Activated CD8-positive, alpha-beta memory T cell treated with anti-CD3 and anti-CD28 coated beads, Interleukin-2, amount 10 ng/mL, durations not matched to agents 7 days and 5 days (primary cell): Measurements from ENCODE around the gene PDE4A. TPM values are rescaled to one million over a fixed set of nuclear protein-coding genes. Genes with fewer than 3 reads are reported as not detected.
"Not testable (repeated sequence)": the region's sequence is repeated elsewhere in the genome, so short reads cannot be mapped to it uniquely, and the experiment has no call there.

Experiments used
- ATAC-seq: fragments of 150-1000 bp; cut with Tn5 transposase; one replicate; pipeline ENCODE4 v1.10.0; 2021; ENCODE audit warnings: moderate library complexity
- CTCF ChIA-PET: fragments of 350-600 bp; sonication (Branson Sonifier 250); formaldehyde crosslinking; loops from one replicate; lab custom pipeline; 2021; ENCODE audit warnings: antibody characterized with exemption; lab: Charles Lee
- DNase-seq: peaks from one replicate; pipeline ENCODE4 v3.0.0-alpha.2; 2020
- H3K27ac Mint-ChIP-seq: one replicate; pipeline ENCODE4 v1.8.0; 2021; ENCODE audit warnings: mild to moderate bottlenecking, mixed read lengths
- H3K27me3 Mint-ChIP-seq: one replicate; pipeline ENCODE4 v1.8.0; 2021; ENCODE audit warnings: mixed read lengths
- H3K36me3 Mint-ChIP-seq: one replicate; pipeline ENCODE4 v1.8.0; 2021; ENCODE audit warnings: mild to moderate bottlenecking, mixed read lengths
- H3K4me1 Mint-ChIP-seq: one replicate; pipeline ENCODE4 v1.8.0; 2021; ENCODE audit warnings: mixed read lengths
- H3K4me3 Mint-ChIP-seq: one replicate; pipeline ENCODE4 v1.8.0; 2021; ENCODE audit warnings: mild to moderate bottlenecking, moderate library complexity, mixed read lengths
- H3K9me3 Mint-ChIP-seq: one replicate; pipeline ENCODE4 v1.8.0; 2022; ENCODE audit warnings: low read depth, mixed read lengths
- total RNA-seq, 2 experiments: library from RNA; stranded (reverse); gene quantifications; one replicate each; pipeline ENCODE4 v1.2.3, GENCODE V29; 2021

The PDE4A gene
- total RNA-seq, 2 experiments from 2014 or later, result 74.9 to 103 TPM

- peak overlapping the region; percentile 32 for H3K4me3 Mint-ChIP-seq
- ATAC-seq (no peak), DNase-seq (no peak)
- CTCF ChIA-PET, result interaction anchor here (2.2 to 23.1 kb wide), 3 partner anchors 8 to 162 kb away, joined by 8 to 1020 read pairs (median 107); partner anchors contain the start of genes CDC37, ICAM1 and PDE4A
- no peaks in the 10 kb centered on the region for H3K9me3 Mint-ChIP-seq
- H3K27ac Mint-ChIP-seq, result peak overlapping the region; percentile 67
- H3K36me3 Mint-ChIP-seq, result peaks cover 15% of the 10 kb centered on the region
- peaks cover 69% of the 10 kb centered on the region for H3K4me1 Mint-ChIP-seq
- H3K27me3 Mint-ChIP-seq, result peaks cover 6% of the 10 kb centered on the region
These were observed 12.4 kb downstream of the PDE4A start for GRCh38 chr19:10432736-10433130.

- no peaks in the 10 kb centered on the region for H3K9me3 Mint-ChIP-seq
- DNase-seq (peak; percentile 45), ATAC-seq (no peak)
- H3K36me3 Mint-ChIP-seq, result peaks cover 14% of the 10 kb centered on the region
- H3K27me3 Mint-ChIP-seq, result peaks cover 5% of the 10 kb centered on the region
- no peak overlapping the region for H3K4me3 Mint-ChIP-seq
- peaks cover 65% of the 10 kb centered on the region for H3K4me1 Mint-ChIP-seq
- H3K27ac Mint-ChIP-seq, result peak overlapping the region; percentile 67
- CTCF ChIA-PET, result interaction anchor here (2.2 to 23.1 kb wide), 3 partner anchors 9 to 162 kb away, joined by 8 to 1020 read pairs (median 107); partner anchors contain the start of genes CDC37, ICAM1 and PDE4A
These were observed 12.8 kb downstream of the PDE4A start for GRCh38 chr19:10433131-10433536.

- peaks cover 22% of the 10 kb centered on the region for H3K4me1 Mint-ChIP-seq
- H3K27me3 Mint-ChIP-seq, result no peaks in the 10 kb centered on the region
- H3K27ac Mint-ChIP-seq, result no peak overlapping the region
- CTCF ChIA-PET, result interaction anchor here (1.2 kb wide), 1 partner anchor 17 kb away, joined by 3 read pairs; no protein-coding TSS in a partner anchor
- H3K9me3 Mint-ChIP-seq, result no peaks in the 10 kb centered on the region
- no peak for DNase-seq
- no peak for ATAC-seq
- peaks cover 3% of the 10 kb centered on the region for H3K36me3 Mint-ChIP-seq
- no peak overlapping the region for H3K4me3 Mint-ChIP-seq
These were observed 19.2 kb downstream of the PDE4A start for GRCh38 chr19:10439588-10439987.

GRCh38 chr19:10442698-10443097 lies 22.4 kb downstream of the PDE4A start:
- DNase-seq (no peak), ATAC-seq (no peak)
- H3K27ac Mint-ChIP-seq, result no peak overlapping the region
- CTCF ChIA-PET, result interaction anchor here (1.2 kb wide), 1 partner anchor 109 kb away, joined by 4 read pairs; no protein-coding TSS in a partner anchor
- H3K9me3 Mint-ChIP-seq, result no peaks in the 10 kb centered on the region
- H3K27me3 Mint-ChIP-seq, result no peaks in the 10 kb centered on the region
- H3K4me3 Mint-ChIP-seq, result no peak overlapping the region
- peaks cover 6% of the 10 kb centered on the region for H3K4me1 Mint-ChIP-seq
- peaks cover 10% of the 10 kb centered on the region for H3K36me3 Mint-ChIP-seq

- peaks cover 23% of the 10 kb centered on the region for H3K36me3 Mint-ChIP-seq
- no peak overlapping the region for H3K27ac Mint-ChIP-seq
- CTCF ChIA-PET, result no interaction called here
- no peak for ATAC-seq
- no peaks in the 10 kb centered on the region for H3K9me3 Mint-ChIP-seq
- DNase-seq, result no peak
- H3K27me3 Mint-ChIP-seq, result no peaks in the 10 kb centered on the region
- H3K4me1 Mint-ChIP-seq, result peaks cover 25% of the 10 kb centered on the region
- H3K4me3 Mint-ChIP-seq, result no peak overlapping the region
These were observed 28.7 kb downstream of the PDE4A start for GRCh38 chr19:10449037-10449436.

- no peak for ATAC-seq
- CTCF ChIA-PET, result interaction anchor here (1.2 to 2.3 kb wide), 2 partner anchors 15 to 34 kb away, joined by 3 to 6 read pairs; no protein-coding TSS in a partner anchor
- H3K27me3 Mint-ChIP-seq, result no peaks in the 10 kb centered on the region
- no peak overlapping the region for H3K27ac Mint-ChIP-seq
- no peaks in the 10 kb centered on the region for H3K9me3 Mint-ChIP-seq
- no peak for DNase-seq
- peaks cover 23% of the 10 kb centered on the region for H3K36me3 Mint-ChIP-seq
- peaks cover 25% of the 10 kb centered on the region for H3K4me1 Mint-ChIP-seq
- no peak overlapping the region for H3K4me3 Mint-ChIP-seq
These were observed 30.0 kb downstream of the PDE4A start for GRCh38 chr19:10450191-10450852.

GRCh38 chr19:10450853-10451609 lies 30.7 kb downstream of the PDE4A start:
- Mint-ChIP-seq H3K27me3 (no peaks in the 10 kb centered on the region), H3K9me3 (no peaks in the 10 kb centered on the region), H3K4me3 (no peak overlapping the region), H3K4me1 (peaks cover 25% of the 10 kb centered on the region), H3K27ac (no peak overlapping the region), H3K36me3 (peaks cover 26% of the 10 kb centered on the region)
- CTCF ChIA-PET, result interaction anchor here (1.2 to 2.3 kb wide), 2 partner anchors 15 to 34 kb away, joined by 3 to 6 read pairs; no protein-coding TSS in a partner anchor
- peak; percentile 56 for ATAC-seq
- peak; percentile 54 for DNase-seq

- Mint-ChIP-seq H3K4me1 (peaks cover 20% of the 10 kb centered on the region), H3K27me3 (no peaks in the 10 kb centered on the region), H3K36me3 (peaks cover 22% of the 10 kb centered on the region), H3K4me3 (no peak overlapping the region), H3K9me3 (no peaks in the 10 kb centered on the region), H3K27ac (no peak overlapping the region)
- ATAC-seq (peak; percentile 14), DNase-seq (no peak)
- CTCF ChIA-PET, result interaction anchor here (1.2 kb wide), 1 partner anchor 246 kb away, joined by 3 read pairs; no protein-coding TSS in a partner anchor
These were observed 32.6 kb downstream of the PDE4A start for GRCh38 chr19:10452726-10453618.

GRCh38 chr19:10453852-10454251 lies 33.5 kb downstream of the PDE4A start:
- Mint-ChIP-seq H3K27me3 (no peaks in the 10 kb centered on the region), H3K27ac (no peak overlapping the region), H3K4me1 (peaks cover 20% of the 10 kb centered on the region), H3K4me3 (no peak overlapping the region), H3K9me3 (no peaks in the 10 kb centered on the region), H3K36me3 (peaks cover 18% of the 10 kb centered on the region)
- ATAC-seq (no peak), DNase-seq (no peak)
- CTCF ChIA-PET, result interaction anchor here (0.9 to 2.2 kb wide), 3 partner anchors 11 to 245 kb away, joined by 3 to 7 read pairs (median 3); no protein-coding TSS in a partner anchor

GRCh38 chr19:10454267-10454666 lies 33.9 kb downstream of the PDE4A start:
- Mint-ChIP-seq H3K27ac (no peak overlapping the region), H3K4me3 (no peak overlapping the region), H3K27me3 (no peaks in the 10 kb centered on the region), H3K36me3 (peaks cover 18% of the 10 kb centered on the region), H3K4me1 (peaks cover 20% of the 10 kb centered on the region), H3K9me3 (no peaks in the 10 kb centered on the region)
- DNase-seq (no peak), ATAC-seq (no peak)
- CTCF ChIA-PET, result interaction anchor here (0.9 to 2.2 kb wide), 3 partner anchors 10 to 245 kb away, joined by 3 to 7 read pairs (median 3); no protein-coding TSS in a partner anchor

- not testable (repeated sequence) for DNase-seq, H3K9me3 Mint-ChIP-seq, H3K4me1 Mint-ChIP-seq, H3K27me3 Mint-ChIP-seq, ATAC-seq, H3K27ac Mint-ChIP-seq, H3K4me3 Mint-ChIP-seq
- CTCF ChIA-PET, result interaction anchor here (1.3 to 1.5 kb wide), 2 partner anchors 13 to 23 kb away, joined by 4 to 5 read pairs; no protein-coding TSS in a partner anchor
- H3K36me3 Mint-ChIP-seq, result peaks cover 23% of the 10 kb centered on the region
These were observed 38.4 kb downstream of the PDE4A start for GRCh38 chr19:10458733-10459132.

- Mint-ChIP-seq H3K4me3 (no peak overlapping the region), H3K27ac (peak overlapping the region; percentile 43), H3K9me3 (no peaks in the 10 kb centered on the region), H3K4me1 (peaks cover 9% of the 10 kb centered on the region), H3K27me3 (no peaks in the 10 kb centered on the region), H3K36me3 (peaks cover 28% of the 10 kb centered on the region)
- CTCF ChIA-PET, result interaction anchor here (1.0 to 1.2 kb wide), 2 partner anchors 18 to 23 kb away, joined by 3 read pairs; no protein-coding TSS in a partner anchor
- DNase-seq (no peak), ATAC-seq (no peak)
These were observed 40.3 kb downstream of the PDE4A start for GRCh38 chr19:10460714-10461046.
